D721Med (cell line): ENCODE data around the gene LARGE2.
A peak's percentile ranks its signal among the peaks of the same experiment; 100 is the strongest.
"Not testable (repeated sequence)": the region's sequence is repeated elsewhere in the genome, so short reads cannot be mapped to it uniquely, and the experiment has no call there.

Experiments used
- DNase-seq: peaks from one replicate; pipeline ENCODE4 v3.0.0; 2011; ENCODE audit warnings: low spot score; ENCODE audit not compliant: insufficient read length
- FAIRE-seq: peaks from 2 replicates; lab custom pipeline; 2011; peaks lifted over from hg19 to GRCh38; lab: Jason Lieb, UNC
- CTCF ChIP-seq: IDR thresholded peaks from 2 replicates; pipeline ENCODE4 v1.5.1; 2012; ENCODE audit warnings: mild to moderate bottlenecking, control low read depth; ENCODE audit not compliant: insufficient read depth; ENCODE audit errors: missing control alignments

The LARGE2 gene

GRCh38 chr11:45896422-45896984 lies 26.0 kb upstream of the LARGE2 start:
- DNase-seq (no peak), FAIRE-seq (no peak)
- no peak for TF ChIP-seq CTCF

- FAIRE-seq: no peak
- no peak for DNase-seq
- no peak for TF ChIP-seq CTCF
These were observed 24.9 kb upstream of the LARGE2 start for GRCh38 chr11:45897556-45897955.

GRCh38 chr11:45899086-45899447 lies 23.4 kb upstream of the LARGE2 start:
- no peak for DNase-seq
- TF ChIP-seq CTCF: no peak
- FAIRE-seq: no peak

GRCh38 chr11:45899448-45900174 lies 22.8 kb upstream of the LARGE2 start:
- FAIRE-seq: no peak
- peak; percentile 88 for DNase-seq
- TF ChIP-seq CTCF: no peak

- not testable (repeated sequence) for FAIRE-seq, DNase-seq
These were observed 22.2 kb upstream of the LARGE2 start for GRCh38 chr11:45900175-45900800.

- no peak for DNase-seq
- TF ChIP-seq CTCF: no peak
- FAIRE-seq: no peak
These were observed 21.4 kb upstream of the LARGE2 start for GRCh38 chr11:45900916-45901617.

GRCh38 chr11:45901626-45902025 lies 20.8 kb upstream of the LARGE2 start:
- FAIRE-seq (no peak), DNase-seq (no peak)
- no peak for TF ChIP-seq CTCF
